Amniotic stem cell (primary cell): ENCODE results near the gene PAX6.

Experiments used
- DNase-seq: peaks from one replicate; lab custom pipeline; 2025; lab: John Stamatoyannopoulos, UW

Gene PAX6

DNA sequence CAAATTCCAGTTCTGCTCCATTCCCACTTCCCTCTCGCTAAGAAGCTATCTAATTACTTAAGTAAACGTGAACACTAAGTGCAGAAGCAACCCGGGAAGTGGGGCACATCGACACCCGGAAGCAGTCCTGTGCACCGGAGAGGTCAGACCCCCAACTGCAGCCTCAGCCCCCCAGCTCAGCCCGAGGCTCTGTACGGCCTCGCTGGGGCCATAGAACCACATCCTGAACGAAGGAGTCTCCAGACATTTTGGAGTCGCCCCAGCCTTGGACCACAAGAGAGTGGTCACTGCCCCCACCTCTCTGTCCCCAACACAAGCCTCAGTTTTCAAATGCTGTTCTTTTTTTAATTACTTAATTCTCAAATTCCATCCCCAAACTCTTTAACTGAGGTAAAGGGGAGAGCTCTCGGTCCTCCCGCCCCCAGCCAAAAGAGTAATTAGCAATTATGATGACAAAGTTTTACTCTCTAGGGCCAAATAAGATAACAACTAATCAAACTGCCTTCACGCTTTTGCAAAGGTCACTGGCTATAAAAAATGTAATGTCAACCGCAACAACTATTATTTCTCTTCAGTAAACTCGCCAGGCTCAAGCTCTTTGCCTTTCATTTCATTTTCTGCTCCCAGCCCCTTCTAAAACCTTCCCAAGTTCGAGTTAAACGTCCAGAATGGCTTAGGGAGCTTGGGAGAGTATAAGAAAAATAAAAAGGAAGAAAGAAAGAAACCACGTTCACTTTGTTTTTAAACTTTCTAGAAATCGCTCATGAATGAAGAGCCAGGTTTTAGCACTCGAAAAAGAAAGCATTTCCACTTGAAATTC, 2.2 kb downstream of the PAX6 start:
- no peak for DNase-seq

DNA sequence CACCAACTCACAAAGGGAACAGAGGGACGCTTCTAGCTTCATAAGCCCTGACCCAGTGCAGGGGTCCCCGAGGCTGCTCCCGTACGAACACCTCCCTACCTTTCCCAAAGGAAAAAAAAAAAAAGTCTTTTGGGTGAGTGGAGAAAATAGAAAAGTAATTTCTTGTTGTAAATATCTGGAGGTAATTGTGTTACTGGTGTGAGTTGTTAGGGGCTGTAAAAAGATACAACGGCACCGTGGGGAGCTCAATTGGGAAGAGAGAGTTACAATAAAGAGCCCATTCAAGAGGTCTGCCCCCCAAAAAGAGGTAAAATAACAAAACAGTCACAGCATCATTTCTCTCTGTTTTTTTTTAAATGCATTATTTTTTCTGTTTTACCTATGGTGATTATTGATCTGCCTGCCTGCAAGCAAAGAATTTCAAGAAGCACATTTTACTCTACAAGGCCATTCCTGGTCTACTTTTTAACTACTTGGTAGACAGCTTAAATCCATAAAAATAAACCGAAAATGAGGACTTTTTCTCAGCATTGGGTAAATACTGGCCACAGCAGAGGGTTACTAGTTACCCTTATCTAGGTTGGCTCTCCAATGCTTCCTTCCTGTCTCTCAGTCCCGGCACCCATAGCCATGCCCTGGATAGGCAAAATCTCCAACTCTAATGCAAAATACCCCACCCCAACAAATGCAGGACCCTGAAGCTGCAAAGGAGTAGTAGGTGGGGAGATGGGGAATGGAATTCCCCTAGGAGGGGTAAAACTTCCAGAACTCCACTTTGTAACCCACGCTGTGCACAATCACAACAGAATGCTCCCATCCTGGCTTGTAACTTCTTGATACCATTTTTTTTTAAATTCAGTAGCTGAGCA, 3.1 kb downstream of the PAX6 start:
- no peak for DNase-seq

DNA sequence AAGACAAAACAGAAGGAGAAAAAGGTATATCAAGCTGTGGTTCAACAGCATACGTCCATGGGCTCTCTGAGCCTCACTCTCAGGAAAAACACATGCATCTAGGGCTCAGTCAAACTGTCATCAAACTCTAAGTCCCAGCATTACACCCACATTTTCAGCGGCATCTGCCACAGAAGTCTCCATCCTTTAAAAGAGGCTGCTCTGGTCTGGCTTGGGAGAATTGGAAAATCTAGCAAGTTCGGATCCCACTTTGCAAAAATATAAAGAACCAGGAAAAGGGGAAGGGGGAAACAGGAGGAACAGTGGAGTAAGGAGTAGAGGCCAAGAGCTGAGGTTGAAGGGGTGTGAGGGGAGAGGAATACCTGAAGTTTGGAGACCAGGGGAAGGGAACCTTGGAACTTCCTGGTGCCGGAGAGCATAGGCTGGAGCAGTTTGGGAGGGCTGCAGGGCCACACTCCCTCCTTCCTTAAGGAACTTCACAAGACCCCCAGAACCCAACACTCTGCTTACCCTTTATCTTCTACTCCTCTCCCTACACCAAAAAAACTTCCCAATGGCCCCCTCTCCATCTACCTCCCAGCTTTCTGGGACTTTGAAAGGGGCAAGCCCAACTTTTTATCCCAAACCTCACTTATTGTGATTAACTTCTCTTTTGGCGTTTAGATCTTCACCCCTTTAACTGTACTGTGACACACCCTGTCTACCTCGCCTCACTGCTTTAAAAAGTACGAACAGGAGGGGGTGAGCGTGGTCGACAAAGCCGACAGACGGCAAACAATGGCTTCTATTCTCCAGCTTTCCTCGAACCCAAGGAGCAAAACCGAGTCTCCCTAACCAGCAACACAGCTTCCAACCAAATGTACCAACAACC, 4.0 kb downstream of the PAX6 start:
- DNase-seq, result no peak

DNA sequence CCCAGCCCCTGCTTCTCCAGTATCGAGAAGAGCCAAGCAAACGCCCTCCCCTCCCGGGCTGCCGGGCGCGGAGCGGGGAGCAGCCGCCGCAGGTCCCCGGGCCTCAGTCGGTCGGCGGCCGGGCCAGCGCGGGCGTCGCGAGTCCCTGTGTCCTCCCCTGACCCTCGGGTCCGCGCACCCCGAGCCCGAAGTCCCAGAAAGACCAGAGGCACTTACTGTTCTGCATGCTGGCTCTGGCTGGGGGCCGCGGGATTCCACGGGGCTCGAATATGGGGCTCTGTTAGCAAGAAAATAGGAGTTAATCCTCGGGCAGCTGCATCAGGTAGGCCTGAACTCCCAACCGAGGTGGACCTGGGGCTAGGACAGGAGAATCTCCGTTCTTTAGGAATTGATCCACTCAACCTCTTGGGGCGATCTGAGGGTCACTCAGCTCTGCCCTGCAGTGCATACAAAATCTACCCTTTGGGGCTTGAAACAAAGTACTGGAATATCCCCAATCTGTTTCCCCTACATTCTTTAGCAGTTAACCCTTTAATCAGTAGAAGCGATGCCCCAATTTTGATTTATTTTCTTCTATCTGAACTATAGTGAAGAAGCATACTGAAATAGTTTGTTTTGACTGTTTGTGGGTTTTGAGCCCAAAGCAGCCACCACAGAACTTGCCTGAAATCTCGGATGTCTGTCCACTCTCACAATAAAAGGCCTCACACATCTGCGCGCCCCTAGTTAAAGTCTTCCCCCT, 4.8 kb downstream of the PAX6 start:
- no peak for DNase-seq

DNA sequence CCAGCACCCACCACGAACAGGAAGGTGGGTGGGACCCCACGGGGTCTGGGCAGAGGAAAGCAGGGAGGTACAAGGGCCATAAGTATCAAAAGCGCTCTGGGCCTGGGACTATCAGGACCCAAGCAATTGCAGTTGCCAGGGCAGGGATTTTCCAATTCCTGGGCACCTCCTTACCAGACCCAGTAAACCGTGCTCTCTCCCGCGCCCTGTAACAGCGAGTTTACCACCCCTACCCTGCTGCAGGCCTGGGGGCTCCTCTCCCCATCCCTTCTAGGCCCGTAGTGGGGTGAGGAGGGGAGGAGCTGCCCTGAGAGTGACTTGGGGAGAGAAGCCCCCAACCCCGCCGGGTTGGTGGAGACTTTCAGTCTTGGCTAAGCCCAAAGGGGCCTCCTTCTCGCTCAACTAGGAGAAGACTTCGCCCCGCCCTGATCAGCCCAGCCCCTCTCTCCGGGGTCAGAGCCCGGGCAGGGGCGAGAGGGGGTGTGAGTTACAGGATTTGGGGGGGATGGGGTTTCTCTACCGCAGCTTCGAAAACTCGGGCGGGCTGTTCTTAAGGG, 5.4 kb downstream of the PAX6 start:
- no peak for DNase-seq

DNA sequence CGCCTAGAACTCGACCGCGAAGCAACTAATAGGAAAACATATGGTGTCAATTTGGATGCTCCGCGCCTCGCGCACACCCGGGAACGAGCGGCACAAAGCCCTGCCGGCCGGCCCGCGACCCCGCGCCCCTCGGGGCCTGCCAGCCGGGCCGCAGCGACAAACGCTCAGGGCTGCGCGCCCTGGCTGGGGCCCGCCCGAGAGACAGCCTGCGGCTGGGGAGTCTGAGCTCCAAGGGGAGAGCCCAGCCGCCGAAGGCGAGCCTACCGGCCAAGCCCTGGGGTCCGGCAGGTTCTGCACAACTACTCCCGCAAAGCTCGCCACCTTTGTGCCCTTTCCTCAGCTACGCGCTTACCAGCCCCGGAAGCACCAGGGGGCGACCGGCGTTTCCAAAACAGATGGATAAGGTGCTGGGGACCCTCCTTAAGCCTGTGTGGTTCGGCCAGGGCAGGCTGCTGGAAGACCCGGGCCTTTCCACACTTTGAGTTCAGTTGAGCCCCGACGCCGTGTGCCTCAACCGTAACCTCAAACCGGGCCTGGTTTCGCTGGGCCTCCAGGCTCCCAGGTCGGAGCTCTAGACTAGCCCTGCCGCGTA, 6.0 kb downstream of the PAX6 start:
- no peak for DNase-seq

DNA sequence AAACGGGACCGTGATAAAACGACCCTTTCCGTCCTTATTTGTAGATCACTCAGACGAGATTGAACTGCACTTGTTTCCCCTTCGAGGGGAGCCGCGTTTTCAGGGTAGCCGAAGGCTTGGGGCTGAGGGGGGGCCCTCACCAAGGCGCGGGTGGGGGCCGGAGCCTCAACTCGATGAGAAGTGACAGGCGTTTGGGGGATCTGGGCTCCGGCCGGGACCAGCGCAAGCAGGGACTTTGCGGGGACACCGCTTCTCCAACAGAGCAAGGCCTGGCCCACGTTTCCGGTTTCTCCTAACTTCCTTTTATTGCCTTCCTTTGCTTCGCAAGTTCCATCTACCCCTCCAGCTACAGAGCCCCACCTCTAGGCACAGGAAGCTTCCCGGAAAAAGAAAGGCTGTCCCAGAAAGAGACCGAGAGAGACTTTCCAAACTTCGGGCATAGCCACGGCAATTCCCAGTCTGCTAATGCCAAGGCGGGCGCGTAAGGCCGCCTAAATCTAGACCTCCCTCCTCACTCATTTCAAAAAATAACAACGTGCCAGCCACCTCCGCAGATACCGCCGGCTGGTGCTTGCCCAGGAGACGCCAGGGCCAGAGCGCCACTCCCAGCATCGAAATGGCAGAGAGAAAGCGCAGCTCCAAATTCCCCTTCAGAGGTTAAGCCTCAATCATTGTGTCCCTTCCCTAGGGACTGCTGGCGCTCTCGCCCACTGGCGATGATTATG, 6.6 kb downstream of the PAX6 start:
- no peak for DNase-seq

DNA sequence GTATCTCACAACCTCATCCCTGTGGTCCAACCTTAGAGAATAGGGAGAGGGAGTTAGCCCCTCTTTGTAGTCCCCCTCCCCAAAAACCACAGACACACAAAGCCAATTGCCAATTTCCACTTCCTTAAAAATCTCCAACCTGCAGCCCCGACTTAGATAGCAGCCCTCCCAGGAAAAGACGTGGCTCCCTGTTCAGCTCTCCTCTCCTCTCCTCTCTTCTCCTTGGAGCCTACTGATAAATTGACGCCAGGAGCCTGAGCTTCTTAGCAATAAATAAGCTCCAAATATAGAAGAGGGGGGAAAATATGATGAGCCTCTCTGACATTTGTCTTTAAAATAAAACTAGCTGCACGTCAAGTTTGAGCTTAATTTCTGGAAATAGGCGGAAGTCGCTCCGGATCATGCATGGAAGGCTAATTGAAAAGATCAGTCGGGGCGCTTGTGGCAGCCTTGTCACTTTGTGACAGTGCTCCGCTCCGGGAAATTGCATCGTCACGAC, 7.3 kb downstream of the PAX6 start:
- no peak for DNase-seq

DNA sequence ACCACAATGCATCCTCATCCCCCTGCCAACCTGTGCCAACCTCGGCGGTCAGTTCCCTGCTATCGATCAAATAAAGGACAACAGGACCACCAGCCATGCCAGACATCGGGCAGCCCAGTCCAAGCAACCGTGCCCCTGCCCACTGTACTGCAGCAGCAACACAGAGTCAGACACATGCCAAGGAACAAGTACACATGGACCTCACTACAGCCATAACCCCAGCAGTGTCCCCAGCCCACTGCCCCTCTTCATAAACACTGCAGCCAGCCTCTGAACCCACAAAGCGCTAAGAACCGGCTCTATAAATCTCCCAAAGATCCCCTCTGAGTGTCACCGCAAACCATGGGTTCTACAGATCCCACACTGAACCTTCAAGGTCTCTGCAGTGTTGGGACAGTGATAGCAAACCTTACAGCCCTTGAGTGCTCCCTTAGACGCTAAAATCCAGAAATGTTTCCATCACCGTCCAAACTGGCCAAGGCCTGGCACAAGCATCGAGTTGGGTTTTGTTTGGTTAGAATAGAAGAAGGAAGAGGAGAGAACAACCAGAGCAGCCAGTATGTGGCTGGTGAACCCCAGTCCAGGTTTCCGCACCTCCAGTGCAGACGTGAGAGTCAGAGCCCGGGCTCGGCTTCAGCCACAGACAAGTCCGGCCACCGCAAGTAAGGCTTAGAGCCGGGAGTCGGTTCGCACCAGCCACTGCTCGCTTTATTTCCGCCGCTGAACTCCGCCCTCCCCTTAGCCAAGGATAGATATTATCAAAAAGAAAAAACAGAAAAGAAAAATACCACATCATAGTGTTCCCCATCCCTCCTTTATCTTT, 7.9 kb downstream of the PAX6 start:
- no peak for DNase-seq

DNA sequence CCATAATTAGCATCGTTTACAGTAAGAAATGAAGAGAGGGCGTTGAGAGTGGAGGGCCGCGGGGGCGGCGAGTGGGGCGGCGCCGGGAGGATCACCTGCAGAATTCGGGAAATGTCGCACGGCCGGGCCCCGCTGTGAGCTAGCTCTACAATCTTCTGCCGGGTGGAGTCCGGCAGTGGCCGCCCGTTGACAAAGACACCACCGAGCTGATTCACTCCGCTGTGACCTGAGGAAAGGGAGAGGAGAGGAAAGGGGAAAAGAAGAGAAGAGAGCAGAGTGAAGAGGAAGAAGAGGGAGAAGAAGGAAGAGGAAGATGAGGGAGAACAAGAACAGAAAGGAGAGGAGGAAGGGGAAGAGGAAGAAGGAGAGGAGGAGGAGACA, 8.5 kb downstream of the PAX6 start:
- DNase-seq, result no peak

DNA sequence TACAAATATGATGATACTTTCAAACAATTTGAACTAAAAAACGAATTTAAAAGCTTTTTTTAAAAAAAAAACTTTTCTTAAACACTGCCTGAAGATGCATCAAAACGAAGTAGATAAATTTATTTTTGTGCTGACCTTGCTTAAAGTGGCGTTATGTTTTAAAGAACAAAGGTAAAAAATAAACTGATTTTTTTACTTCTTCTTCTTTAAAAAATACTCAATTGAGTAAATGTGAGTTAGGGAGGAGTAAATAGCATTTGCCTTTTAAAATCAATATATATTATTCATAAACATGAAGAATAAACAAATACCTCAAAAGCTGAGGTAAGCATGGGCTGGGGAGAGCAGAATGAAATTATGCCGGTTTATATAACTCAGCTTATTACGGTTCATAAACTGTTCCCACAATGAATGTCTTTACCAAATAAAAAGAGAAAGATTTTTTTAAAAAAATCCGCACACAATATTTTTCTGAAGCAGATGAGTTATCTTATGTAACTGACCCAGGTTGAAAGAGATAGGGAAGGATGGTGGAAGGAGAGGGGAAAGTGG, 9.0 kb downstream of the PAX6 start:
- DNase-seq, result no peak

DNA sequence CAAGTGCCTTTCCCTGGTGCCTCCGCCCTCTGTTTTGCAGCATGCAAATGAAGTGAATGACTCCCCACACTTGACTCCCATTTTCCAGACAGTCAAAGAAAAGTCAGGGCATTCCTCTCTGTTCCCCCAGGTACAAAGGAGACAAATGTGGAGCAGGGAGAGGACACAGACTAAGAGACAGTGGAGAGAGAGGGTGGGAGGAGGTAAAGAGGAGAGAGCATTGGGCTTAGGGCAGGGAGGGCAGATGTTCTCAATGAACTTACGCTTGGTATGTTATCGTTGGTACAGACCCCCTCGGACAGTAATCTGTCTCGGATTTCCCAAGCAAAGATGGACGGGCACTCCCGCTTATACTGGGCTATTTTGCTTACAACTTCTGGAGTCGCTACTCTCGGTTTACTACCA, 9.8 kb downstream of the PAX6 start:
- DNase-seq, result no peak

DNA sequence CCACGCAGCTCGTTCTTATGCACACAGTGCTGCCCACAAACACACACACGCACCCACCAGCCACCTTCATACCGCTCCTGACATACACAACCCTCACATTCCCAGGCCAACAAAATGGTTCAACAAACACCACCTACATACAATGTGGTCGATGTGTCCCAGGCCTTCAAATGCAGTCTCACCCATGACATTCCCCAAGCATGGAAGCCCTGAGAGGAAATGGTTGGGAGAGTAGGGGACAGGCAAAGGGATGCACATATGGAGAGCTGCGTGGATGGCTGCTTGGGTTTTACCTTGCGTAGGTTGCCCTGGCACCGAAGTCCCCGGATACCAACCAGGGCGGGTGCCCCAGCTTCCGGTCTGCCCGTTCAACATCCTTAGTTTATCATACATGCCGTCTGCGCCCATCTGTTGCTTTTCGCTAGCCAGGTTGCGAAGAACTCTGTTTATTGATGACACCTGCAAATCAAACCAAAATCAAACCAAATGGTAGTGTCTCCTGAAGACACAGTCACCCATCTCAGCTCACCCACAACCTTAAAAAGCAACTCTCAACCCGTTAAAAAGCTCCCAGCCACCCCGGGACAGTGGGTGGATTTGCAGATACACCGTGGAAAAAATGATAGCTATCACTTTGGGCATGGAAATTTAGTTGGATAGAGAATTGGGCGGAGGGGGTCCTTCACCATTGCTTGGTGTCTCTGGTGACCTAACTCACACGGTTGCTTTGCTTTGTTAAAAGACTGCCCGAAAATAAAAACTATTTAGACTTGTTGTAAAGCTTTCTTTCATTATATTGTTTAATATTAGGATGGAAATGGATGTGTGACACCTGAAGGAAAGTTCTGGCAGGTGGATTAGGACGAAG, 10.5 kb downstream of the PAX6 start:
- DNase-seq, result no peak

DNA sequence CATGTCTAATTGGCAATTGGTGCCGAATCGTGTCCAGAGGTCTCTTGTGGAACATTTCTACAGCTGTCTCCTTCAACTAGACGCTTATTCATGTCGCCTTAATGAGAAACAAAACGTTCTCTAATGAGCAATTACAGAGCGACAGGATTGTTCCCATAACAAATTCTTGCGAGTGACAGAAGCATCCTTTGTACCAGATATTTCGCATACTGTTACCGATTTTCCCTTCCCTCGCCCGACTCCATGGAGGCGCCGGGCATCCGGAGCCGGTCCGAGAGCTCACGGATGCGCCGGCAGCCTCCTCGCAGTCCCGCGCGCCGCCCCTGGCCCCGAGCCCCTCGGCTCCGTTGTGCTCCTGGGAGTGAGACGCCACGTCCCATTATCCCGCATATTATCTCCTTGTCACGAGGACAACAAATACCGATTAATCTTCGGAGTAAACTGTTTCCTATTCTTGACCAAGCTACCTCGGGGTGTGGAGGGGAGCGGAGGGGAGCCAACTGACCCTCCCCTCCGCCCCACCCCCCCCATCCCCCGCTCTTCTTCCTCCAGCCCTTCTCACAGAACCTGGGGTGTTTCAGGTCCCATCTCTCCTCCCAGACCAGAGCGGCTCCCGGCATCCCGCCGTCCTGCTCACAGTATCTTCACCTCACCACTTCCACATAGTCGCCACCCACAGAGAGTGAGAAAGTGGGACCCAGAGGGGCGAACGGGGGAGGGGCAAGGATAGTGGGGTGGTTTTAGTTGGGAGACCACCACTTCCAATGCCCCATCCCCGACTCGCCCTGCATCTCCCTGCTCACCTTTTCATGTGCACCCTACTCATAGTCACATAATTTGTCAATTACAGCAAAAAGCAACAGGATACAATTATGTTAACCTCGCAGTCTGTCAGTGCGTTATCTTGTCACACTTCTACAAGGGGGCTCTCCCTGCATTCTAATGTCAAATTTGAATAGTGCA, 11.4 kb downstream of the PAX6 start:
- DNase-seq, result no peak

DNA sequence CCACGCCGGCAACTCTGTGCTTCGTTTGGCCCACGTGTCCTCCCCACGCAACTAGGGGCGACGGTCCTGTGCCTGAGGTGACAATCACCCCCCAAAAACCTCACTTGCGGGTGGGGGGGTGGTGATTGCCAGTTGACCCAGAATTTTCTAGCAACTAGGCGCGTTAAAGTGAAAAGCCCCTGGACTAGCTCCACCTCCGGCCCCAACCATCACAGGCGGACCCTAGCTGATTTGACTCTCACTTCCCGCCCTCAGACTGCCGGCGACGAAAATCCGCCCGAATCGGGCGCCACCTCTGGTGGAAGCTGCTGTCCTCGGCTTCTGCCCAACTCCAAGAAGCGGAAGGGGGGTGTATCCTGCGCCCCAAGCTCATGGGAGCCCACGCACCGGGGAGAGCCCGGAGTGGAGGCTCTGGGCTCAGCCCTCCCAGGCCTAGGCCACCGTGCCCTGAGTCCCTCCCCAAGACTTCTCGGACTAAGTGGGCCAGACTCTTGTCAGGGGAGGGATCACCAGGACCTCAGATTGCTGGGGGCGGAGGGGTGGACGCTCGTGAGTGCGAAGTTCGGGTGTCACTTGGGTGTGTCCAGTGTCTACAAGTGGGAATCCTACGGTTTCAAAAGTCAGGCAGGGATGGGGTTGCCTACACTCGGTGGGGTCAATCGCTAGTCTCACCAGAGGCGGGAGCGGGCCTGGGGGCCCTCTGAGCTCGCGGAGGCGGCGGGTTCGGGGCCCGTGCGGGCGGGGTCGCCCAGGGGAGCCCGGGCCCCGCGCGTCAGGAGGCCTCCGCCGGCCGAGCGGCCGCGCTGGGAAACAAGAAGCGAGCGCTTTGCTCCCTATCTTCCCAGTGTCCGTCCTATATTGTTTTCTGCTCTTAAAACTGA, 12.3 kb downstream of the PAX6 start:
- DNase-seq, result no peak
